Left lung (tissue), 10 donors: ENCODE results near the gene YAP1. TPM values are rescaled to one million over a fixed set of nuclear protein-coding genes. Genes with fewer than 3 reads are reported as not detected.

ENCODE experiments used
- ATAC-seq: fragments of 200-7000 bp; cut with Tn5 transposase; one replicate; pipeline ENCODE4 v1.9.1; 2020; ENCODE audit warnings: moderate library complexity
- DNase-seq, 4 donors: peaks; one replicate each; pipeline ENCODE4 v3.0.0-alpha.2; 2013 to 2020
- H3K27ac ChIP-seq, 2 donors: fragments of 200-600 bp; sonication (generic) in 1 of 2; one replicate each; pipeline versions ENCODE4 v1.5.0 to v1.8.0; 2020 to 2021
- H3K27me3 ChIP-seq, 2 donors: fragments of 200-600 bp; sonication (generic) in 1 of 2; one replicate each; pipeline versions ENCODE4 v1.5.0 to v1.8.0; 2020 to 2021
- H3K36me3 ChIP-seq, 2 donors: fragments of 200-600 bp; sonication (generic) in 1 of 2; one replicate each; pipeline versions ENCODE4 v1.5.0 to v1.8.0; 2020 to 2021
- H3K4me1 ChIP-seq, 2 donors: fragments of 200-600 bp; one replicate each; pipeline ENCODE4 v1.8.0; 2021
- H3K4me3 ChIP-seq, 2 donors: fragments of 200-600 bp; sonication (generic) in 1 of 2; one replicate each; pipeline versions ENCODE4 v1.5.0 to v1.8.0; 2020 to 2021; ENCODE audit warnings: mild to moderate bottlenecking in 1 of 2
- H3K9me3 ChIP-seq, 2 donors: fragments of 200-600 bp; sonication (generic) in 1 of 2; one replicate each; pipeline versions ENCODE4 v1.5.0 to v1.8.0; 2020 to 2021
- CTCF ChIP-seq, 2 donors: fragments of 200-600 bp; sonication (generic) in 1 of 2; IDR thresholded peaks; one replicate each; pipeline versions ENCODE4 v1.5.0 to v1.8.0; 2021; ENCODE audit warnings: antibody characterized with exemption in 2 of 2
- intact Hi-C, 2 donors: fragments of 100-400 bp; cut with DNase I; formaldehyde crosslinking; loops; one replicate each; pipeline versions ENCODE4 v1.11.2 to v1.14.2; 2022
- polyA plus RNA-seq, 6 donors: library from polyadenylated mRNA; unstranded; fragments of 120-200 nt; gene quantifications; one replicate each; pipeline ENCODE4 v1.2.1, GENCODE V29; 2013; ENCODE audit not compliant: insufficient read length in 6 of 6
- total RNA-seq, 2 donors: library from RNA; stranded (reverse); fragmentation: NEBNext Ultra II Directional; extraction: Animal tissue kit (Norgen Biotek cat#: 25700); gene quantifications; one replicate each; pipeline ENCODE4 v1.2.1, GENCODE V29; 2021
- donor health status: DM: no; HTN: yes; CAD: no.
- donor health status: DM: no; HTN: no; CAD: no.

YAP1 gene
- total and polyA plus RNA-seq, 8 donors = 105 to 384 (median 335) TPM

DNA sequence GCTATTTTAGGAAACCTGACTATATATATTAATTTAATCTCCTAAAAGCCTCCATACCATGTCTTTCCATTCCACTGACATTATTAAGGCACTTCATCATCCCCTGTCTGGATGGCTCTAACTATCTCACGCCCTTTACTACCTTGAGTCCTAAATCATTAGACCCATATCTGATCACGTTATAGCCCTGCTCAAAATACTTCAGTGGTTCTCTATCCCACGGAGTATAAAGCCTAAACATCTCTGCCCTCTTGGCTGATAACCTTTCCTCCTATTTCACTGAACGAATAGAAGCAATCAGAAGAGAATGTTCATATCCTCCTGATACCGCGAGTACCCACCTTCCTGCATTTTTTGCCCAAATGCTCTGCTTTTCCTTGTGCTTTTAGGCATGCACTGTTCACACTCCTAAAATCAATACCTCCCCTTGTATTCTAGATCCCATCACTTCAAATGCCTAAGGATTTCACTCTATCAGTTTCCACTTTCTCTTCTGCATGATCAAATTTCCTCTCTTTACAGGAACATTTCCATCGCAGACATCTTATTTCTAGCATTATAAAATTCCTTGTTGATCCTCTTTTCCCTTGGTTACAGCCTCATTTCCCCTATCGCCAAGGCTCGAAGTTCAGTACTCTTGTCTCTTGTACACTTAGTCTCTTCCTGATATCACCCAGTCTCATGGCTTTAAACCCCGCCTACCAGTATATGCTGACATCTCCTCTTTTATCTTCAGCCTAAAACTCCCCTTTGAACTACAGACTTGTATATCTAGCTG lies 162.0 kb downstream of the YAP1 start:
- no peak for DNase-seq
- H3K4me3 ChIP-seq = no peak overlapping the region

GRCh38 chr11:102274628-102275027 lies 164.4 kb downstream of the YAP1 start:
- H3K4me3 ChIP-seq = no peak overlapping the region
- H3K27me3 ChIP-seq = peaks cover 0 to 20% of the 10 kb centered on the region in 2 donors
- DNase-seq = no peak
- no peak for TF ChIP-seq CTCF (IDR thresholded peaks at IDR 0.05)
- H3K36me3 ChIP-seq = no peaks in the 10 kb centered on the region
- peaks cover 0 to 4% of the 10 kb centered on the region in 2 donors for H3K4me1 ChIP-seq
- H3K27ac ChIP-seq = no peak overlapping the region
- intact Hi-C loops = no loop called here
- ATAC-seq = no peak
- H3K9me3 ChIP-seq = no peaks in the 10 kb centered on the region

More for the DNA sequence above, 162.0 kb downstream of the YAP1 start:
- Histone ChIP-seq H3K9me3 (no peaks in the 10 kb centered on the region), H3K4me1 (peaks cover 4 to 8% of the 10 kb centered on the region in 2 donors), H3K27me3 (peaks cover 0 to 44% of the 10 kb centered on the region in 2 donors), H3K36me3 (no peaks in the 10 kb centered on the region), H3K27ac (no peak overlapping the region)
- no peak for ATAC-seq
- intact Hi-C loops = no loop called here
- no peak for TF ChIP-seq CTCF (IDR thresholded peaks at IDR 0.05)

DNA sequence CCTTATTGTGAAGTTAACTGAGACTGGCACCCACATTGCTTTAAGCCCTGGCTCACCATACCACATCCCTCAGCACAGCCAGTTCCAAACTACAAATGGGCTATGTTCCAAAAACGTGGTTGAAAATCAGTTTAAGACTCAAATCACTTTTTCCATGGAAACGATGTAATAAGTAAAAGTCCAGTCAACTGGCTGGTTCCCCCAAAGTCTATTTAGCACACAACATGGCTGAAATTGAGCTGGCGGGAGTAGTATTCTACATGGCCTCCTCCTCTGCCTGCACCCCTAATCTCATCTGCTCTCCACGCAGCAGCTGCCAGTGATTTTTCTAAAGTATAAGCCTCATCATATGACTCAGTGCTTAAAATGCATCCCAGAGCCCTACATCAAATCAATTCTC lies 166.1 kb downstream of the YAP1 start:
- ATAC-seq (no peak), DNase-seq (peak in 1 of 4 donors; percentile 56)
- Histone ChIP-seq H3K27ac (no peak overlapping the region), H3K4me1 (peaks cover 0 to 4% of the 10 kb centered on the region in 2 donors), H3K36me3 (no peaks in the 10 kb centered on the region), H3K4me3 (no peak overlapping the region), H3K9me3 (no peaks in the 10 kb centered on the region), H3K27me3 (peaks cover 0 to 3% of the 10 kb centered on the region in 2 donors)
- TF ChIP-seq CTCF (IDR thresholded peaks at IDR 0.05) = no peak
- intact Hi-C loops = no loop called here

DNA sequence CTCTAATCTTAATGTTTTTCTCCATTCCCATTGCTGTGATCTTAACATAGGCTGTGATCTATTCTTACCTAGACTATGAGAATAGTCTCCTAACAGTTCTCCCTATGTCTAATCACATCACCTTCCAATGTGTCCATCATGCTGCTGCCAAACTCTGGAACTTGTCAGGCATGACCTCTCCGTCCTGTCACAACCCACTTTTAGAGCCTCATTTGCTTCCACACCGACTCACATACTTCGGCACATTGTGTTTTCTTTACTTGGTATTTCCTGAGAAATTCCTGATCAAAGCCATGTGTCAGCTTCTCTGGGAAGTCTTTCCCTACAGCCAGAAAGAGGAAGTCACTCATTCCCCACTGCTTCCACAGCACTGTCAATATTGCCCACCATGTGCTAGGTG lies 166.5 kb downstream of the YAP1 start:
- no peaks in the 10 kb centered on the region for H3K27me3 ChIP-seq
- ATAC-seq = no peak
- no peaks in the 10 kb centered on the region for H3K36me3 ChIP-seq
- H3K4me3 ChIP-seq = no peak overlapping the region
- intact Hi-C loops = no loop called here
- no peaks in the 10 kb centered on the region for H3K9me3 ChIP-seq
- TF ChIP-seq CTCF (IDR thresholded peaks at IDR 0.05) = no peak
- H3K27ac ChIP-seq = no peak overlapping the region
- peaks cover 0 to 4% of the 10 kb centered on the region in 2 donors for H3K4me1 ChIP-seq
- no peak for DNase-seq

GRCh38 chr11:102279641-102280170 lies 169.5 kb downstream of the YAP1 start:
- peak; percentile 71 for ATAC-seq
- Histone ChIP-seq H3K4me3 (no peak overlapping the region), H3K9me3 (no peaks in the 10 kb centered on the region), H3K4me1 (peaks cover 0 to 4% of the 10 kb centered on the region in 2 donors), H3K27me3 (no peaks in the 10 kb centered on the region), H3K27ac (no peak overlapping the region), H3K36me3 (no peaks in the 10 kb centered on the region)
- TF ChIP-seq CTCF (IDR thresholded peaks at IDR 0.05) = no peak
- peak in 2 of 4 donors; percentile 54 to 80 for DNase-seq
- intact Hi-C loops = no loop called here
